SK-N-MC (cell line): ENCODE measurements around the gene SEMA4D.

Source experiments
- EZH2 ChIP-seq: fragments of 200-600 bp; sonication (generic); IDR thresholded peaks from one replicate; pipeline ENCODE4 v1.6.1; 2017; ENCODE audit warnings: antibody characterized with exemption
- FOXP2 ChIP-seq: optimal IDR thresholded peaks from 2 replicates; pipeline ENCODE3; 2011; ENCODE audit warnings: mild to moderate bottlenecking, moderate library complexity; ENCODE audit not compliant: insufficient read depth; ENCODE audit errors: extremely low read length, control extremely low read depth
- POLR2AphosphoS5 ChIP-seq: IDR thresholded peaks from 2 replicates; pipeline ENCODE4 v1.6.1; 2012; ENCODE audit warnings: mild to moderate bottlenecking, low read depth, low read length, borderline replicate concordance

- no peak for TF ChIP-seq EZH2
- TF ChIP-seq POLR2AphosphoS5: no peak
- no peak for TF ChIP-seq FOXP2
These were observed 50.5 kb downstream of the SEMA4D start for GRCh38 chr9:89447416-89447815.
